GM12878 (cell line): ENCODE data around the gene MYO19. TPM values are rescaled to one million over a fixed set of nuclear protein-coding genes. Genes with fewer than 3 reads are reported as not detected.

ENCODE experiments used
- ATAC-seq: fragments of 200-7000 bp; cut with Tn5 transposase; 3 replicates; pipeline ENCODE4 v1.9.1; 2020; ENCODE audit warnings: mild to moderate bottlenecking, moderate library complexity
- BruUV-seq: library from RNA; stranded (reverse); fragments of 400-500 nt; replicated peaks from 2 replicates; lab custom pipeline; 2021; lab: Mats Ljungman, UMichigan
- CTCF ChIA-PET: fragments of 300-600 bp; sonication (Branson Sonifier 250); formaldehyde crosslinking; extraction: SDS; loops from one replicate; lab custom pipeline; 2021; ENCODE audit warnings: inconsistent platforms; lab: Yijun Ruan, JAX
- POLR2A ChIA-PET: fragments of 350-600 bp; formaldehyde crosslinking; extraction: SDS; loops from one replicate; lab custom pipeline; 2021; ENCODE audit warnings: inconsistent platforms; lab: Charles Lee
- RAD21 ChIA-PET: fragments of 300-600 bp; sonication (Branson Sonifier 250); formaldehyde crosslinking; loops from one replicate; lab custom pipeline; 2023; ENCODE audit warnings: antibody characterized with exemption; ENCODE audit not compliant: unreplicated experiment; lab: Charles Lee
- SMC1A ChIA-PET: fragments of 300-600 bp; sonication (Branson Sonifier 250); formaldehyde crosslinking; loops from one replicate; lab custom pipeline; 2023; ENCODE audit not compliant: unreplicated experiment, uncharacterized antibody; lab: Charles Lee
- DNase-seq: peaks from one replicate; pipeline ENCODE4 v3.0.0-alpha.2; 2011; ENCODE audit warnings: low read depth, low spot score
- FAIRE-seq: peaks from 3 replicates; lab custom pipeline; 2011; peaks lifted over from hg19 to GRCh38; lab: Jason Lieb, UNC
- H2AFZ ChIP-seq: 2 replicates; pipeline ENCODE4 v1.6.0; 2011; ENCODE audit warnings: low read depth, low read length, control low read depth; ENCODE audit not compliant: control insufficient read depth
- H3K27ac ChIP-seq: 2 replicates; pipeline ENCODE4 v1.5.1; 2011; ENCODE audit warnings: control low read depth; ENCODE audit not compliant: control insufficient read depth, insufficient read depth
- H3K27me3 ChIP-seq, 2 experiments: replicated peaks in 1 of 2; 2 replicates each; pipeline versions ENCODE4 v1.6.0 to v1.6.1; 2011; ENCODE audit warnings: low read length in 1 of 2; ENCODE audit not compliant: control insufficient read depth in 2 of 2, insufficient read depth in 2 of 2
- H3K36me3 ChIP-seq, 2 experiments: 2 replicates each; pipeline ENCODE4 v1.5.1; 2011; ENCODE audit warnings: low read length in 1 of 2; ENCODE audit not compliant: control insufficient read depth in 2 of 2, insufficient read depth in 2 of 2
- H3K4me1 ChIP-seq: 2 replicates; pipeline ENCODE4 v1.6.1; 2011; ENCODE audit warnings: mild to moderate bottlenecking, low read length, moderate library complexity, mixed read lengths; ENCODE audit not compliant: control insufficient read depth, insufficient read depth
- H3K4me2 ChIP-seq: 2 replicates; pipeline ENCODE4 v1.6.0; 2011; ENCODE audit warnings: control low read depth; ENCODE audit not compliant: control insufficient read depth, insufficient read depth
- H3K4me3 ChIP-seq: fragments of 200-600 bp; sonication (generic); 2 replicates; pipeline ENCODE4 v1.5.1; 2016
- H3K79me2 ChIP-seq: 2 replicates; pipeline ENCODE4 v1.6.0; 2011; ENCODE audit warnings: low read length; ENCODE audit not compliant: control insufficient read depth, insufficient read depth
- H3K9ac ChIP-seq: 2 replicates; pipeline ENCODE4 v1.8.0; 2011; ENCODE audit warnings: low read length, control low read depth, mixed read lengths; ENCODE audit not compliant: control insufficient read depth, insufficient read depth
- H3K9me3 ChIP-seq: replicated peaks from 3 replicates; pipeline ENCODE4 v1.5.1; 2011; ENCODE audit warnings: mild to moderate bottlenecking, low read length; ENCODE audit not compliant: control insufficient read depth, insufficient read depth
- H4K20me1 ChIP-seq: 2 replicates; pipeline ENCODE4 v1.6.0; 2011; ENCODE audit not compliant: control insufficient read depth, insufficient read depth
- BCL3 ChIP-seq: IDR thresholded peaks from 2 replicates; pipeline ENCODE4 v1.6.1; 2011; ENCODE audit warnings: borderline replicate concordance, low read depth, mild to moderate bottlenecking, moderate library complexity, low read length; ENCODE audit not compliant: insufficient read depth, poor library complexity, severe bottlenecking
- CEBPZ ChIP-seq: fragments of 150-350 bp; IDR thresholded peaks from 2 replicates; pipeline ENCODE4 v1.6.1; 2016; ENCODE audit warnings: low read depth, low read length
- EGR1 ChIP-seq, 2 experiments: IDR thresholded peaks; 1 replicate in 1 of 2; 2 replicates in 1 of 2; pipeline ENCODE4 v1.6.1; 2011 to 2012; ENCODE audit warnings: low read depth in 2 of 2, low read length in 2 of 2, borderline replicate concordance in 1 of 2, mild to moderate bottlenecking in 1 of 2, moderate library complexity in 1 of 2
- NRF1 ChIP-seq: conservative IDR thresholded peaks from 2 replicates; pipeline ENCODE4 v1.6.1; 2011; ENCODE audit warnings: mild to moderate bottlenecking, low read depth, low read length, improper control_type of control experiment
- POLR2A ChIP-seq: IDR thresholded peaks from 2 replicates; pipeline ENCODE4 v1.6.1; 2011; ENCODE audit warnings: low read depth, mild to moderate bottlenecking, low read length
- SMAD1 ChIP-seq: fragments of 450-650 bp; IDR thresholded peaks from 2 replicates; pipeline ENCODE4 v1.6.1; 2018; ENCODE audit warnings: mild to moderate bottlenecking, low read depth; ENCODE audit not compliant: partially characterized antibody
- SREBF1 ChIP-seq: IDR thresholded peaks from 2 replicates; pipeline ENCODE4 v1.6.1; 2012; ENCODE audit warnings: mild to moderate bottlenecking, low read length
- SREBF2 ChIP-seq: IDR thresholded peaks from 2 replicates; pipeline ENCODE4 v1.6.1; 2012; ENCODE audit warnings: mild to moderate bottlenecking, low read length
- TARDBP ChIP-seq: IDR thresholded peaks from 2 replicates; pipeline ENCODE4 v1.6.1; 2016; ENCODE audit warnings: borderline replicate concordance
- USF1 ChIP-seq: IDR thresholded peaks from 2 replicates; pipeline ENCODE4 v1.6.1; 2011; ENCODE audit warnings: borderline replicate concordance, low read depth, mild to moderate bottlenecking, moderate library complexity, mixed read lengths, low read length; ENCODE audit not compliant: insufficient read depth; ENCODE audit errors: extremely low read length
- WGBS: methylation state at CpG from one replicate; pipeline ENCODE4 v1.1.6; 2016; ENCODE audit warnings: low lambda C conversion rate; ENCODE audit not compliant: insufficient replicate concordance, insufficient coverage; ENCODE audit errors: missing lambda C conversion rate; 5-methylcytosine and 5-hydroxymethylcytosine counted together
- in situ Hi-C: fragments of 300-500 bp; cut with MboI; formaldehyde crosslinking; loops from 9 replicates; pipeline ENCODE4 v1.14.3; 2018; ENCODE audit warnings: mixed read lengths
- intact Hi-C: fragments of 100-400 bp; cut with micrococcal nuclease; formaldehyde crosslinking; loops from one replicate; pipeline ENCODE4 v1.14.2; 2022; ENCODE audit not compliant: unreplicated experiment
- polyA plus RNA-seq, 11 experiments: library from polyadenylated mRNA; depleted of rRNA in 4 of 11; unstranded in 6 of 11; stranded (reverse) in 5 of 11; fragments of >200 nt; fragmentation: Nextera tagmentation in 4 of 11; fragmentation: Illumina TruSeq in 1 of 11; extraction: Ambion mirVana in 4 of 11; extraction: Trizol in 1 of 11; gene quantifications; 1 replicate in 1 of 11; 2 replicates in 10 of 11; pipeline versions ENCODE4 v1.2.1 to v1.2.3, GENCODE V29; 2011 to 2016; ENCODE audit warnings: inconsistent platforms in 2 of 11, missing spikeins in 2 of 11, low read depth in 1 of 11
- total RNA-seq, 4 experiments: library from RNA; depleted of rRNA in 3 of 4; stranded (reverse); fragments of >200 nt in 3 of 4; fragmentation: Illumina TruSeq in 1 of 4; extraction: Trizol in 1 of 4; gene quantifications; 2 replicates each; pipeline versions ENCODE4 v1.2.1 to v1.2.3, GENCODE V29; 2013 to 2021

MYO19 gene
- total and polyA plus RNA-seq, 10 of the 15 experiments (the other 5 are each of a cell fraction or from before 2014, with no cell fraction given): 11.4 to 103 (median 67.1) TPM

- FAIRE-seq: no peak
- ChIA-PET CTCF (interaction anchor here (1.0 kb wide), 1 partner anchor 8 kb away, joined by 4 read pairs; the partner anchor contains the start of genes MYO19 and PIGW), SMC1A (interaction anchor here (1.1 kb wide), 1 partner anchor 34 kb away, joined by 3 read pairs; no protein-coding TSS in a partner anchor), POLR2A (no interaction called here), RAD21 (no interaction called here)
- H3K4me2 ChIP-seq: no peak overlapping the region
- no peak for ATAC-seq
- H3K27ac ChIP-seq: no peak overlapping the region
- H3K9ac ChIP-seq: no peak overlapping the region
- intact Hi-C loops: no loop called here
- H3K79me2 ChIP-seq: no peaks in the 10 kb centered on the region
- no peak for DNase-seq
- 98% methylated on average over 6 of the region's 6 CpGs for WGBS
- TF ChIP-seq EGR1 (IDR thresholded peaks at IDR 0.05; ENCODE audit: borderline replicate concordance in 1 of 2, low read depth in 2 of 2, low read length in 2 of 2) (no peak), SMAD1 (no peak), POLR2A (no peak)
- no peak overlapping the region for H2AFZ ChIP-seq
- in situ Hi-C loops: no loop called here
- H3K4me3 ChIP-seq: no peak overlapping the region
- BruUV-seq: no TSS peak
- H4K20me1 ChIP-seq: no peaks in the 10 kb centered on the region
- H3K27me3 ChIP-seq: no peaks in the 10 kb centered on the region
- H3K4me1 ChIP-seq: no peaks in the 10 kb centered on the region
- H3K9me3 ChIP-seq: no peaks in the 10 kb centered on the region
- H3K36me3 ChIP-seq: peaks cover 11 to 16% of the 10 kb centered on the region in 2 experiments; a peak in 3 of 4 replicates
Observed at GRCh38 chr17:36525888-36526287, 8.8 kb downstream of the MYO19 start.

GRCh38 chr17:36525113-36525512, 9.6 kb downstream of the MYO19 start:
- no peak overlapping the region for H2AFZ ChIP-seq
- no peaks in the 10 kb centered on the region for H3K27me3 ChIP-seq
- H3K4me2 ChIP-seq: no peak overlapping the region
- H3K9ac ChIP-seq: no peak overlapping the region
- no TSS peak for BruUV-seq
- ChIA-PET SMC1A (interaction anchor here (1.1 kb wide), 1 partner anchor 34 kb away, joined by 3 read pairs; no protein-coding TSS in a partner anchor), POLR2A (no interaction called here), CTCF (interaction anchor here (2.6 kb wide), 1 partner anchor 9 kb away, joined by 15 read pairs; the partner anchor contains the start of genes MYO19 and PIGW), RAD21 (no interaction called here)
- intact Hi-C loops (no loop called here), in situ Hi-C loops (no loop called here)
- no peaks in the 10 kb centered on the region; the same call in 2 of the 3 replicates for H3K9me3 ChIP-seq
- H3K4me1 ChIP-seq: no peaks in the 10 kb centered on the region
- 92% methylated on average over 2 of the region's 2 CpGs for WGBS
- no peaks in the 10 kb centered on the region for H3K79me2 ChIP-seq
- peaks cover 11 to 22% of the 10 kb centered on the region in 2 experiments; a peak in 3 of 4 replicates for H3K36me3 ChIP-seq
- no peak overlapping the region for H3K27ac ChIP-seq
- no peak for ATAC-seq
- FAIRE-seq: no peak
- H3K4me3 ChIP-seq: no peak overlapping the region
- no peak for DNase-seq
- H4K20me1 ChIP-seq: no peaks in the 10 kb centered on the region
- no peak for TF ChIP-seq TARDBP
- no peak for TF ChIP-seq SREBF2
- no peak for TF ChIP-seq CEBPZ
- TF ChIP-seq SREBF1: no peak
- TF ChIP-seq NRF1: no peak
- TF ChIP-seq BCL3: no peak
- TF ChIP-seq USF1: no peak
